ENCODE measurements around the gene FUCA2. TPM values are rescaled to one million over a fixed set of nuclear protein-coding genes. Genes with fewer than 3 reads are reported as not detected.

The FUCA2 gene
- total RNA-seq, 5 donors from 2014 or later (not counting 1 experiment from before 2014, with no cell fraction given), result 4.6 to 9.0 (median 7.1) TPM

DNA sequence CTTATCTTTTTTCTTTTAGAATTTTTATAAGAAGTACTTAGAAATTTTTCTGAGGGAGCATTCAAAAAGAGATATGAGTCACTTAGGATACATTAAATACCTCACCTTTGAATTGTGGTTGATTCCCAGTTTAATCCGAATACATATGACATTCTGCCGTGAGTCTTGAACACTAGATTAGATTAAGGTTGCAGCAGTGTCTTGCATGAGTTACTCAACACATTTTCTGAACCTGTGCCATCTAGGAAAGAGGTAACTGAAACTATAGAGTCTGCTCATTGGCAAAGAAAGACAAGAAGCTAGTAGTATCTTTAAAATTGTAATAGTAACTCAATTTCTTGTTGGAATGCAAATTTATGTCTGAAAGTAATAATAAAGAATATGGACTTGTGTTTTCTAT, 46.0 kb downstream of the FUCA2 start:
- POLR2A ChIA-PET, result no interaction called here
- H3K9me3 Mint-ChIP-seq, result no peaks in the 10 kb centered on the region
- no peak overlapping the region for H3K4me3 Mint-ChIP-seq
- no peaks in the 10 kb centered on the region for H3K9me3 ChIP-seq
- DNase-seq, result no peak
- H3K36me3 ChIP-seq (ENCODE audit: control insufficient read depth in 2 of 2, extremely low read depth in 1 of 2, insufficient read depth in 1 of 2, low read length in 1 of 2), result peaks cover 8 to 29% of the 10 kb centered on the region in 2 donors
- H3K36me3 Mint-ChIP-seq, result peaks cover 67% of the 10 kb centered on the region
- no peak overlapping the region for H3K4me3 ChIP-seq (ENCODE audit: control insufficient read depth in 1 of 2, extremely low read depth in 1 of 2, low read length in 1 of 2)
- no peak overlapping the region for H3K27ac Mint-ChIP-seq
- no CpG with 5 or more reads among the region's 2 CpGs for WGBS (ENCODE audit: insufficient coverage)
- no peak overlapping the region for H3K27ac ChIP-seq (ENCODE audit: low read length)
- no peaks in the 10 kb centered on the region for H3K4me1 ChIP-seq (ENCODE audit: control insufficient read depth in 1 of 2, extremely low read depth in 1 of 2, insufficient read depth in 2 of 2, low read length in 2 of 2)
- peaks cover 2 to 24% (median 6%) of the 10 kb centered on the region in 3 donors for H3K4me1 Mint-ChIP-seq
- no peaks in the 10 kb centered on the region for H3K27me3 Mint-ChIP-seq
- no peak for ATAC-seq (replicated peaks in 1 of 4)
- no peaks in the 10 kb centered on the region for H3K27me3 ChIP-seq (replicated peaks in 1 of 2; ENCODE audit: control insufficient read depth in 2 of 2, extremely low read depth in 1 of 2, insufficient read depth in 2 of 2, low read length in 1 of 2)
- CTCF ChIA-PET, result no interaction called here

GRCh38 chr6:143457563-143458359, 53.8 kb downstream of the FUCA2 start:
- CTCF ChIA-PET, result interaction anchor here in 1 of 2 donors (0.7 kb wide), 1 partner anchor 28 kb away, joined by 3 read pairs; no protein-coding TSS in a partner anchor
- DNase-seq (no peak), ATAC-seq (replicated peaks in 1 of 4) (no peak)
- peaks cover 37% of the 10 kb centered on the region for H3K36me3 Mint-ChIP-seq
- H3K9me3 ChIP-seq, result no peaks in the 10 kb centered on the region
- no peak overlapping the region for H3K4me3 ChIP-seq (ENCODE audit: control insufficient read depth in 1 of 2, extremely low read depth in 1 of 2, low read length in 1 of 2)
- peaks cover 28 to 42% (median 32%) of the 10 kb centered on the region in 3 donors for H3K4me1 Mint-ChIP-seq
- no peaks in the 10 kb centered on the region for H3K9me3 Mint-ChIP-seq
- H3K4me3 Mint-ChIP-seq, result no peak overlapping the region
- H3K27ac ChIP-seq (ENCODE audit: low read length), result no peak overlapping the region
- peaks cover 12 to 19% of the 10 kb centered on the region in 2 donors for H3K36me3 ChIP-seq (ENCODE audit: control insufficient read depth in 2 of 2, extremely low read depth in 1 of 2, insufficient read depth in 1 of 2, low read length in 1 of 2)
- 38% methylated on average over 1 of the region's 2 CpGs for WGBS (ENCODE audit: insufficient coverage)
- H3K27me3 ChIP-seq (replicated peaks in 1 of 2; ENCODE audit: control insufficient read depth in 2 of 2, extremely low read depth in 1 of 2, insufficient read depth in 2 of 2, low read length in 1 of 2), result no peaks in the 10 kb centered on the region
- H3K4me1 ChIP-seq (ENCODE audit: control insufficient read depth in 1 of 2, extremely low read depth in 1 of 2, insufficient read depth in 2 of 2, low read length in 2 of 2), result no peaks in the 10 kb centered on the region
- POLR2A ChIA-PET, result no interaction called here
- H3K27me3 Mint-ChIP-seq, result no peaks in the 10 kb centered on the region
- H3K27ac Mint-ChIP-seq, result no peak overlapping the region

GRCh38 chr6:143451531-143451930, 60.0 kb downstream of the FUCA2 start:
- peak overlapping the region; percentile 98 for H3K27ac Mint-ChIP-seq
- H3K4me1 Mint-ChIP-seq, result peaks cover 59 to 61% (median 59%) of the 10 kb centered on the region in 3 donors
- no peak for ATAC-seq (replicated peaks in 1 of 4)
- peak in 1 of 35 experiments; percentile 5 for DNase-seq
- peaks cover 0 to 4% of the 10 kb centered on the region in 2 donors for H3K36me3 ChIP-seq (ENCODE audit: control insufficient read depth in 2 of 2, extremely low read depth in 1 of 2, insufficient read depth in 1 of 2, low read length in 1 of 2)
- H3K27me3 Mint-ChIP-seq, result no peaks in the 10 kb centered on the region
- H3K4me3 ChIP-seq (ENCODE audit: control insufficient read depth in 1 of 2, extremely low read depth in 1 of 2, low read length in 1 of 2), result peak overlapping the region in 1 of 2 donors; percentile 90
- no CpG with 5 or more reads among the region's 4 CpGs for WGBS (ENCODE audit: insufficient coverage)
- H3K27me3 ChIP-seq (replicated peaks in 1 of 2; ENCODE audit: control insufficient read depth in 2 of 2, extremely low read depth in 1 of 2, insufficient read depth in 2 of 2, low read length in 1 of 2), result no peaks in the 10 kb centered on the region
- ChIA-PET POLR2A (interaction anchor here in 1 of 2 donors (0.6 kb wide), 1 partner anchor 603 kb away, joined by 5 read pairs; no protein-coding TSS in a partner anchor), CTCF (interaction anchor here in 1 of 2 donors (1.4 kb wide), 1 partner anchor 753 kb away, joined by 3 read pairs; no protein-coding TSS in a partner anchor)
- no peaks in the 10 kb centered on the region for H3K9me3 ChIP-seq
- peak overlapping the region; percentile 76 for H3K27ac ChIP-seq (ENCODE audit: low read length)
- peak overlapping the region; percentile 96 to 100 (median 99) for H3K4me3 Mint-ChIP-seq
- no peaks in the 10 kb centered on the region for H3K9me3 Mint-ChIP-seq
- peaks cover 14% of the 10 kb centered on the region for H3K36me3 Mint-ChIP-seq
- peaks cover 7 to 12% of the 10 kb centered on the region in 2 experiments for H3K4me1 ChIP-seq (ENCODE audit: control insufficient read depth in 1 of 2, extremely low read depth in 1 of 2, insufficient read depth in 2 of 2, low read length in 2 of 2)

- no peaks in the 10 kb centered on the region for H3K9me3 Mint-ChIP-seq
- peaks cover 53 to 59% (median 55%) of the 10 kb centered on the region in 3 donors for H3K4me1 Mint-ChIP-seq
- Histone ChIP-seq H3K27me3 (replicated peaks in 1 of 2; ENCODE audit: control insufficient read depth in 2 of 2, extremely low read depth in 1 of 2, insufficient read depth in 2 of 2, low read length in 1 of 2) (no peaks in the 10 kb centered on the region), H3K4me1 (ENCODE audit: control insufficient read depth in 1 of 2, extremely low read depth in 1 of 2, insufficient read depth in 2 of 2, low read length in 2 of 2) (peaks cover 7 to 12% of the 10 kb centered on the region in 2 experiments), H3K4me3 (ENCODE audit: control insufficient read depth in 1 of 2, extremely low read depth in 1 of 2, low read length in 1 of 2) (peak within 1 kb of the TSS; percentile 90 to 94), H3K36me3 (ENCODE audit: control insufficient read depth in 2 of 2, extremely low read depth in 1 of 2, insufficient read depth in 1 of 2, low read length in 1 of 2) (peaks cover 0 to 4% of the 10 kb centered on the region in 2 donors), H3K27ac (ENCODE audit: low read length) (peak within 1 kb of the TSS; percentile 76), H3K9me3 (no peaks in the 10 kb centered on the region)
- 0% methylated on average over 34 of the region's 56 CpGs for WGBS (ENCODE audit: insufficient coverage)
- ATAC-seq (replicated peaks in 1 of 4) (peak; percentile 92 to 98 (median 96)), DNase-seq (peak; percentile 86 to 96 (median 90))
- H3K27ac Mint-ChIP-seq, result peak within 1 kb of the TSS; percentile 98
- ChIA-PET POLR2A (interaction anchor here (0.6 to 1.2 kb wide), 7 partner anchors 17 to 1279 kb away, joined by 3 to 9 read pairs (median 3); no protein-coding TSS in a partner anchor), CTCF (interaction anchor here in 1 of 2 donors (0.7 to 1.4 kb wide), 6 partner anchors 23 to 976 kb away, joined by 3 to 5 read pairs (median 4); partner anchors contain the start of gene LTV1)
- peak within 1 kb of the TSS; percentile 96 to 100 (median 99) for H3K4me3 Mint-ChIP-seq
- H3K36me3 Mint-ChIP-seq, result peaks cover 13% of the 10 kb centered on the region
- no peaks in the 10 kb centered on the region for H3K27me3 Mint-ChIP-seq
Observed at GRCh38 chr6:143450453-143451371, 60.8 kb downstream of the FUCA2 start, which contains the start of the genes ADAT2 and PEX3. Gene ADAT2, minus strand, starts transcription at chr6:143450695. Its CDS starts 37 bp downstream, at chr6:143450658. Gene PEX3, plus strand, starts transcription at chr6:143450805. Its CDS starts 238 bp downstream, at chr6:143451043.

GRCh38 chr6:143449714-143450452, 61.6 kb downstream of the FUCA2 start:
- no CpG with 5 or more reads among the region's 19 CpGs for WGBS (ENCODE audit: insufficient coverage)
- H3K27me3 Mint-ChIP-seq, result no peaks in the 10 kb centered on the region
- peak overlapping the region; percentile 96 to 100 (median 99) for H3K4me3 Mint-ChIP-seq
- peak in 33 of 35 experiments; percentile 7 to 69 (median 39) for DNase-seq
- peak overlapping the region; percentile 98 for H3K27ac Mint-ChIP-seq
- ChIA-PET CTCF (interaction anchor here in 1 of 2 donors (0.8 to 1.2 kb wide), 5 partner anchors 22 to 975 kb away, joined by 3 to 5 read pairs (median 5); partner anchors contain the start of gene LTV1), POLR2A (interaction anchor here (0.6 to 1.2 kb wide), 5 partner anchors 16 to 394 kb away, joined by 3 to 4 read pairs (median 3); no protein-coding TSS in a partner anchor)
- H3K4me3 ChIP-seq (ENCODE audit: control insufficient read depth in 1 of 2, extremely low read depth in 1 of 2, low read length in 1 of 2), result peak overlapping the region; percentile 90 to 94
- peaks cover 11% of the 10 kb centered on the region for H3K36me3 Mint-ChIP-seq
- H3K27ac ChIP-seq (ENCODE audit: low read length), result peak overlapping the region; percentile 55
- ATAC-seq (replicated peaks in 1 of 4), result peak in 2 of 4 experiments; percentile 8
- H3K4me1 Mint-ChIP-seq, result peaks cover 48 to 51% (median 49%) of the 10 kb centered on the region in 3 donors
- H3K4me1 ChIP-seq (ENCODE audit: control insufficient read depth in 1 of 2, extremely low read depth in 1 of 2, insufficient read depth in 2 of 2, low read length in 2 of 2), result peaks cover 7 to 12% of the 10 kb centered on the region in 2 experiments
- H3K36me3 ChIP-seq (ENCODE audit: control insufficient read depth in 2 of 2, extremely low read depth in 1 of 2, insufficient read depth in 1 of 2, low read length in 1 of 2), result peaks cover 0 to 4% of the 10 kb centered on the region in 2 donors
- H3K9me3 Mint-ChIP-seq, result no peaks in the 10 kb centered on the region
- no peaks in the 10 kb centered on the region for H3K9me3 ChIP-seq
- H3K27me3 ChIP-seq (replicated peaks in 1 of 2; ENCODE audit: control insufficient read depth in 2 of 2, extremely low read depth in 1 of 2, insufficient read depth in 2 of 2, low read length in 1 of 2), result no peaks in the 10 kb centered on the region
